Hepatocyte (in vitro differentiated cells): ENCODE results near the gene DEPDC5. TPM values are rescaled to one million over a fixed set of nuclear protein-coding genes. Genes with fewer than 3 reads are reported as not detected.

ENCODE experiments used
- DNase-seq: peaks from one replicate; pipeline ENCODE4 v3.0.0-alpha.2; 2016; ENCODE audit warnings: low spot score
- H2AFZ ChIP-seq: fragments of 200-600 bp; sonication (generic); 2 replicates; pipeline ENCODE4 v1.6.0; 2016; ENCODE audit warnings: antibody characterized with exemption, mild to moderate bottlenecking
- H3K27ac ChIP-seq: fragments of 200-600 bp; sonication (generic); 2 replicates; pipeline ENCODE4 v1.5.1; 2016; ENCODE audit warnings: mild to moderate bottlenecking
- H3K27me3 ChIP-seq: fragments of 200-600 bp; sonication (generic); 2 replicates; pipeline ENCODE4 v1.6.1; 2016
- H3K36me3 ChIP-seq: fragments of 200-600 bp; sonication (generic); replicated peaks from 2 replicates; pipeline ENCODE4 v1.5.1; 2016; ENCODE audit warnings: low read depth; ENCODE audit not compliant: insufficient read depth
- H3K4me1 ChIP-seq: fragments of 200-600 bp; sonication (generic); 2 replicates; pipeline ENCODE4 v1.5.1; 2016; ENCODE audit warnings: mild to moderate bottlenecking, moderate library complexity; ENCODE audit not compliant: insufficient read depth
- H3K4me2 ChIP-seq: fragments of 200-600 bp; sonication (generic); 2 replicates; pipeline ENCODE4 v1.6.0; 2016
- H3K4me3 ChIP-seq: fragments of 200-600 bp; sonication (generic); 2 replicates; pipeline ENCODE4 v1.5.1; 2016; ENCODE audit warnings: mild to moderate bottlenecking
- H3K79me2 ChIP-seq: fragments of 200-600 bp; sonication (generic); 2 replicates; pipeline ENCODE4 v1.6.0; 2017; ENCODE audit warnings: mild to moderate bottlenecking
- H3K9me2 ChIP-seq: fragments of 200-600 bp; sonication (generic); replicated peaks from 2 replicates; pipeline ENCODE4 v1.6.0; 2017; ENCODE audit warnings: mild to moderate bottlenecking; ENCODE audit not compliant: insufficient read depth
- H3K9me3 ChIP-seq: fragments of 200-600 bp; sonication (generic); 2 replicates; pipeline ENCODE4 v1.5.1; 2016; ENCODE audit warnings: low read depth, mild to moderate bottlenecking
- H4K20me1 ChIP-seq: fragments of 200-600 bp; sonication (generic); 2 replicates; pipeline ENCODE4 v1.6.0; 2016; ENCODE audit warnings: mild to moderate bottlenecking; ENCODE audit not compliant: insufficient read depth, poor library complexity, severe bottlenecking
- CTCF ChIP-seq: fragments of 200-600 bp; sonication (generic); IDR thresholded peaks from 2 replicates; pipeline ENCODE4 v1.5.1; 2016; ENCODE audit warnings: antibody characterized with exemption, mild to moderate bottlenecking; ENCODE audit not compliant: poor library complexity
- EZH2 ChIP-seq: fragments of 200-600 bp; sonication (generic); IDR thresholded peaks from 2 replicates; pipeline ENCODE4 v1.6.1; 2016; ENCODE audit warnings: antibody characterized with exemption, mild to moderate bottlenecking, borderline replicate concordance
- EZH2phosphoT487 ChIP-seq: fragments of 200-600 bp; sonication (generic); IDR thresholded peaks from one replicate; pipeline ENCODE4 v1.6.1; 2018; ENCODE audit warnings: antibody characterized with exemption, mild to moderate bottlenecking, low read depth, moderate library complexity; ENCODE audit not compliant: unreplicated experiment, severe bottlenecking
- WGBS: methylation state at CpG from one replicate; pipeline ENCODE4 v1.1.6; 2016; ENCODE audit warnings: low lambda C conversion rate; ENCODE audit errors: missing lambda C conversion rate; 5-methylcytosine and 5-hydroxymethylcytosine counted together
- polyA plus RNA-seq: library from polyadenylated mRNA; unstranded; fragments of >200 nt; fragmentation: Nextera tagmentation; extraction: Ambion mirVana; gene quantifications from 2 replicates; pipeline ENCODE4 v1.2.1, GENCODE V29; 2016
- total RNA-seq: library from RNA; depleted of rRNA; stranded (reverse); fragments of >200 nt; gene quantifications from 2 replicates; pipeline ENCODE4 v1.2.3, GENCODE V29; 2014

DEPDC5 gene
- total and polyA plus RNA-seq, 2 experiments from 2014 or later, result 12.9 to 14.5 TPM

GRCh38 chr22:31749636-31750364, 4.0 kb upstream of the DEPDC5 start, which contains the start of gene PRR14L:
Gene PRR14L (minus strand): TSS chr22:31750132. CDS start chr22:31738860, 11,272 bp downstream.
- Histone ChIP-seq H3K27me3 (no peaks in the 10 kb centered on the region), H4K20me1 (peaks cover 7% of the 10 kb centered on the region), H2AFZ (peak within 1 kb of the TSS; percentile 67), H3K36me3 (no peaks in the 10 kb centered on the region), H3K9me3 (no peaks in the 10 kb centered on the region), H3K4me1 (peaks cover 27% of the 10 kb centered on the region), H3K27ac (peak within 1 kb of the TSS; percentile 92), H3K79me2 (peaks cover 53% of the 10 kb centered on the region), H3K9me2 (no peaks in the 10 kb centered on the region), H3K4me2 (peak within 1 kb of the TSS; percentile 79), H3K4me3 (peak within 1 kb of the TSS; percentile 58)
- TF ChIP-seq CTCF, result peak; percentile 30
- TF ChIP-seq EZH2phosphoT487, result no peak
- no peak for TF ChIP-seq EZH2
- DNase-seq, result peak; percentile 98
- WGBS, result 2% methylated on average over 51 of the region's 62 CpGs

GRCh38 chr22:31750365-31751284, 3.2 kb upstream of the DEPDC5 start:
- peak overlapping the region; percentile 76 for H3K27ac ChIP-seq
- peak overlapping the region; percentile 67 for H2AFZ ChIP-seq
- H3K4me2 ChIP-seq, result peak overlapping the region; percentile 76
- no peak overlapping the region for H3K4me3 ChIP-seq
- no peak for DNase-seq
- no peaks in the 10 kb centered on the region for H3K27me3 ChIP-seq
- H3K9me2 ChIP-seq, result no peaks in the 10 kb centered on the region
- H3K36me3 ChIP-seq, result no peaks in the 10 kb centered on the region
- WGBS, result 70% methylated on average over 16 of the region's 16 CpGs
- TF ChIP-seq EZH2 (no peak), EZH2phosphoT487 (no peak), CTCF (no peak)
- H4K20me1 ChIP-seq, result peaks cover 5% of the 10 kb centered on the region
- no peaks in the 10 kb centered on the region for H3K9me3 ChIP-seq
- peaks cover 53% of the 10 kb centered on the region for H3K79me2 ChIP-seq
- H3K4me1 ChIP-seq, result peaks cover 30% of the 10 kb centered on the region

GRCh38 chr22:31752096-31752847, 1.5 kb upstream of the DEPDC5 start:
- H3K4me3 ChIP-seq, result no peak overlapping the region

More at GRCh38 chr22:31752096-31752847, 1.5 kb upstream of the DEPDC5 start:
- 79% methylated on average over 7 of the region's 7 CpGs for WGBS
- Histone ChIP-seq H3K27me3 (no peaks in the 10 kb centered on the region), H3K36me3 (no peaks in the 10 kb centered on the region), H3K79me2 (peaks cover 42% of the 10 kb centered on the region), H3K4me2 (peak overlapping the region; percentile 84), H2AFZ (peak overlapping the region; percentile 73), H4K20me1 (no peaks in the 10 kb centered on the region), H3K4me1 (peaks cover 30% of the 10 kb centered on the region), H3K9me3 (no peaks in the 10 kb centered on the region), H3K9me2 (no peaks in the 10 kb centered on the region), H3K27ac (peak overlapping the region; percentile 98)
- no peak for DNase-seq
- TF ChIP-seq EZH2, result no peak
- TF ChIP-seq CTCF, result no peak
